NCI-H1105 (cell line): ENCODE data around the gene PHOSPHO1.

Source experiments
- DNase-seq: peaks from one replicate; lab custom pipeline; 2025; lab: John Stamatoyannopoulos, UW

PHOSPHO1 gene

GRCh38 chr17:49218941-49219913, 11.4 kb downstream of the PHOSPHO1 start:
- no peak for DNase-seq

- no peak for DNase-seq
Observed at GRCh38 chr17:49217651-49218413, 12.8 kb downstream of the PHOSPHO1 start.

GRCh38 chr17:49216953-49217650, 13.5 kb downstream of the PHOSPHO1 start:
- DNase-seq, result no peak

- DNase-seq, result no peak
Observed at GRCh38 chr17:49216482-49216881, 14.1 kb downstream of the PHOSPHO1 start.

- DNase-seq, result no peak
Observed at GRCh38 chr17:49214676-49215360, 15.8 kb downstream of the PHOSPHO1 start.

- DNase-seq, result no peak
Observed at GRCh38 chr17:49213847-49214246, 16.7 kb downstream of the PHOSPHO1 start.

- no peak for DNase-seq
Observed at GRCh38 chr17:49213399-49213798, 17.2 kb downstream of the PHOSPHO1 start.

GRCh38 chr17:49210158-49211029, 20.2 kb downstream of the PHOSPHO1 start, which contains the start of the genes ABI3 and GNGT2:
TSS of gene ABI3 (plus strand) at chr17:49210707. CDS start at chr17:49210725, 18 bp downstream.
TSS of gene GNGT2 (minus strand) at chr17:49210574. CDS start at chr17:49207422, 3,152 bp downstream.
- no peak for DNase-seq

- DNase-seq, result no peak
Observed at GRCh38 chr17:49209061-49209571, 21.5 kb downstream of the PHOSPHO1 start.

GRCh38 chr17:49204516-49204915, 26.1 kb downstream of the PHOSPHO1 start:
- DNase-seq, result no peak

GRCh38 chr17:49203796-49204195, 26.8 kb downstream of the PHOSPHO1 start:
- no peak for DNase-seq

- no peak for DNase-seq
Observed at GRCh38 chr17:49201481-49201927, 29.1 kb downstream of the PHOSPHO1 start.

GRCh38 chr17:49200423-49201083, 30.0 kb downstream of the PHOSPHO1 start:
- DNase-seq, result no peak

- DNase-seq, result no peak
Observed at GRCh38 chr17:49198211-49198610, 32.4 kb downstream of the PHOSPHO1 start.

- no peak for DNase-seq
Observed at GRCh38 chr17:49197346-49197998, 33.1 kb downstream of the PHOSPHO1 start.

GRCh38 chr17:49196520-49196919, 34.1 kb downstream of the PHOSPHO1 start:
- DNase-seq, result no peak

GRCh38 chr17:49195751-49196150, 34.8 kb downstream of the PHOSPHO1 start:
- no peak for DNase-seq

- DNase-seq, result no peak
Observed at GRCh38 chr17:49194297-49194607, 36.3 kb downstream of the PHOSPHO1 start.
